ENCODE data around the gene SLC2A13.

SLC2A13 gene

DNA sequence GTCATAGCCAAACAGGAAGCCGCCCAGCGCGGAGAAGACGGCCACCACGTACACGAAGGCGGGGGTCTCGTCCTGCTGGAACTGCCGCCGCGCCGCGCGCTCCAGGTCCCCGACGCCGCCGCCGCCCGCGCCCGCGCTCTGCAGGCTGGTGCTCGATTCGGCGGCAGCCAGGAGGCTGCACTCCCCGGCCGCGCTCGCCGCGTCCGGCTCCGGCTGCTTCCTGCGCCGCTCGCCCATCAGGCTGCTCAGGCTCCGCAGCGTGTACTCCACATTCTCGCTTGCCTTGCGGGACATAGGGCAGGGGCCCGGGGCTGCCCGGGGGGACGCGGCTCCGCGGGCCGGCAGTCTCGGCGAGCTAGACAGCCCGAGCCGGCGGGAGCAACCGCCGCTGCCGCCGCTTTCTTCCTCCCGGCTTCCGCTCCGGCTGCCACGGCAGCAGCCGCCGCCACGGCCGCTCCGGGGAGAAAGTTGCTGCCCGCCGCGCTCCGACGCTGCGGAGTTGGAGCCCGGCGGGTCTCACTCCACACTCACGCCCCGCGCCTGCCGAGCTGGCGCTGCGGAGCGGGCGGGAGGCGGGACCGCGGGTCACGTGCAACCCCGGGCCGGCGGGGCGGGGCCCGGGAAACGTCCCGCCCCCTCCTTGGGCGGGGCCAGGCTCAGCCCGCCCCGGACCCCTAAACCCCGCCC is at the start of gene SLC2A13:
Gene SLC2A13 (minus strand): TSS at position 567 of the 687 bp plus-strand sequence. CDS start 273 bp downstream, at position 294.
- H3K4me3 ChIP-seq (ENCODE audit: control insufficient read depth, low read depth, low read length): peak within 1 kb of the TSS; percentile 67
- TF ChIP-seq, protein P1, sequence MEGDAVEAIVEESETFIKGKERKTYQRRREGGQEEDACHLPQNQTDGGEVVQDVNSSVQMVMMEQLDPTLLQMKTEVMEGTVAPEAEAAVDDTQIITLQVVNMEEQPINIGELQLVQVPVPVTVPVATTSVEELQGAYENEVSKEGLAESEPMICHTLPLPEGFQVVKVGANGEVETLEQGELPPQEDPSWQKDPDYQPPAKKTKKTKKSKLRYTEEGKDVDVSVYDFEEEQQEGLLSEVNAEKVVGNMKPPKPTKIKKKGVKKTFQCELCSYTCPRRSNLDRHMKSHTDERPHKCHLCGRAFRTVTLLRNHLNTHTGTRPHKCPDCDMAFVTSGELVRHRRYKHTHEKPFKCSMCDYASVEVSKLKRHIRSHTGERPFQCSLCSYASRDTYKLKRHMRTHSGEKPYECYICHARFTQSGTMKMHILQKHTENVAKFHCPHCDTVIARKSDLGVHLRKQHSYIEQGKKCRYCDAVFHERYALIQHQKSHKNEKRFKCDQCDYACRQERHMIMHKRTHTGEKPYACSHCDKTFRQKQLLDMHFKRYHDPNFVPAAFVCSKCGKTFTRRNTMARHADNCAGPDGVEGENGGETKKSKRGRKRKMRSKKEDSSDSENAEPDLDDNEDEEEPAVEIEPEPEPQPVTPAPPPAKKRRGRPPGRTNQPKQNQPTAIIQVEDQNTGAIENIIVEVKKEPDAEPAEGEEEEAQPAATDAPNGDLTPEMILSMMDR (conservative IDR thresholded peaks at IDR 0.05; ENCODE audit: control insufficient read depth, insufficient read depth, low read depth, low read length): no peak
- peak; percentile 53 for DNase-seq (ENCODE audit: low read depth)

DNA sequence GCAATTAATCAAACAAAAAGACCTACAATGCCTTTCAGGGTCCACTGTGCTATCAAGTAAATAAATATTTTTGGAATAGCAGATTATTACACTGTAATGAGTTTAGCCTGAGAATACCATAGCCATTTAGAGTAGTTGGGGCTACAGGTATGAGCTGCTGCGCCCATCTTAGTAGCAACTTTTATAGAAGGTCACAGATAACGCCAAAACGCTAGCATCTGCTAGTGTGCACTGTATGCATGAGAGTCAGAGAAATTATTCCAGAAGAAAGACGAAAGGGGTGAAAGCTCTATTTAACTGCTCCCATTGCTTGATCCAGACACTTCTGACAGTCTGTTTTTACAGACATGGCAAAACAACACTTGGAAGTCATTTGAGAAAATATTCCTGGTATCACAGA is 48.5 kb upstream of the SLC2A13 start:
- no peak for DNase-seq (ENCODE audit: low read depth)
- no peak overlapping the region for H3K4me3 ChIP-seq (ENCODE audit: control insufficient read depth, low read depth, low read length)
- TF ChIP-seq, protein P1 (conservative IDR thresholded peaks at IDR 0.05; ENCODE audit: control insufficient read depth, insufficient read depth, low read depth, low read length): no peak

DNA sequence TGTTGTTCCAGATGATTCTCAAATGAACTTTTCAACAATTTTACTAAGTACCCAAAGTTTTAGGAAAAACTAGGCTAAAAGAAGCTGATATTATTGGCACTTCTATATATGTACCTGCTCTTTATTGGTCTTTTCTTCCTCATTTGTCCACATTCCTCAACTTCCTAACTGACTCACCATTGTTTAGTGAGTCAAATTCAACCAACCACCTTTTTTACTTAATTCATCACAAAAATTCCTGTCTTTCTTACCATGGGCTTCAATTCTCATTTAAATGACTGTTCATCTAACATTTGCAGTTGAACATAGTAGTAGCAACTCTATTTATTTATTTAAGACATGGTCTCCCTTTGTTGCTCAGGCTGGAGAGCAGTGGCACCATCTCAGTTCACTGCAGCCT is 47.6 kb upstream of the SLC2A13 start:
- no peak for DNase-seq (ENCODE audit: low read depth)
- H3K4me3 ChIP-seq (ENCODE audit: control insufficient read depth, low read depth, low read length): no peak overlapping the region
- TF ChIP-seq, protein P1 (conservative IDR thresholded peaks at IDR 0.05; ENCODE audit: control insufficient read depth, insufficient read depth, low read depth, low read length): no peak

DNA sequence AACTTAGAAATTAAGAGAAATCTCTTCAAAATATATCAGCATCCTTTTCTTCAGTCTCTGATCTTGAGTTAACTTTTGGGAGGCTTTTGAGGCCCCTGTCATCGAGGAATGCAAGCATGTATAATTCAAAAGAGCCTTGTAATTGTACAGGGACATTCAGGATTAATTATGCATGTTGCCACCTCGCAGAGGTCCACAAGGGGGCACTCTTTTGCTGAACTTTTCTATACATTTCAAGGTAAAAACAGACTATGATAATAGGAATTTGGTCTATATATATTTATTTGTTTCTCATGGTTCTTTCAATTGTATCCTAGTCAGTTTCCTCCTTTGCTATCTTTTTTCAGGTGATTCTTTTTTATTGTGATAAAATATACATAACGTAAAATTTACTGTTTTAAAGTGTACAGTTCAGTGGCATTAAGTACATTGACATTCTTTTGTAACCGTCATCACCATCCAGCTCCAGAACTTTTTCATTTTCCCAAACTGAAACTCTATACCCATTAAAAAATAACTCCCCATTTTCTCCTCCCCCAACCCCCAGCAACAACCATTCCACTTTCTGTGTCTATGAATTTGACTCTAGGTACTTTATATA is 47.0 kb upstream of the SLC2A13 start:
- H3K4me3 ChIP-seq (ENCODE audit: control insufficient read depth, low read depth, low read length): no peak overlapping the region
- TF ChIP-seq, protein P1 (conservative IDR thresholded peaks at IDR 0.05; ENCODE audit: control insufficient read depth, insufficient read depth, low read depth, low read length): peak; percentile 86
- DNase-seq (ENCODE audit: low read depth): peak; percentile 56

DNA sequence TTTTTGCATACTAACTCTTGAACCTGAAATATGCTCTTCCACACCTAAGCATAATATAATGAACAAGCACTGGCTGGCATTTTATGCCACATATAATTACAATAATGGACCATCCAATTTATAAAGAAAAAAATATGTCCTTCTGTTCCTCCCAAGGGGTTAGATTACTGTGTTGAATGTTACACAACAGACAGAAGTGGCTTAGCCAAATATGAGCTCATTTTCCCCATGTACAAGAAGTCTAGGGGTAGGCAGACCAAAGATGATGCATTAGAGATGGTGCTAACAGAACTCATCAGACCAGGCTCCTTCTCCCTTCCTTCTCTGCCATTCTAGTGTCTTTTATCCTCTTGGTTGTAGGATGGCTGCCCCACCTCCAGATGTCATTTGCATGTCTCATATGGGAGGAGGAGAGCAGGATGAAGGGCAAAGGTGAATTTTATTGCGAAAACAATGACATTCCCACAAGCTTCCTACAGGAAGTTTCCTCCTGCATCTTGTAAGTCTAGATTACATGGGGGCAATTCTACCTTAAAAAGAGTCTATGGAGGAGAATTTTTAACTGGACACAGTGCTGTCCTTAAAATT is 43.9 kb upstream of the SLC2A13 start:
- DNase-seq (ENCODE audit: low read depth): peak; percentile 43
- no peak overlapping the region for H3K4me3 ChIP-seq (ENCODE audit: control insufficient read depth, low read depth, low read length)
- TF ChIP-seq, protein P1 (conservative IDR thresholded peaks at IDR 0.05; ENCODE audit: control insufficient read depth, insufficient read depth, low read depth, low read length): no peak

DNA sequence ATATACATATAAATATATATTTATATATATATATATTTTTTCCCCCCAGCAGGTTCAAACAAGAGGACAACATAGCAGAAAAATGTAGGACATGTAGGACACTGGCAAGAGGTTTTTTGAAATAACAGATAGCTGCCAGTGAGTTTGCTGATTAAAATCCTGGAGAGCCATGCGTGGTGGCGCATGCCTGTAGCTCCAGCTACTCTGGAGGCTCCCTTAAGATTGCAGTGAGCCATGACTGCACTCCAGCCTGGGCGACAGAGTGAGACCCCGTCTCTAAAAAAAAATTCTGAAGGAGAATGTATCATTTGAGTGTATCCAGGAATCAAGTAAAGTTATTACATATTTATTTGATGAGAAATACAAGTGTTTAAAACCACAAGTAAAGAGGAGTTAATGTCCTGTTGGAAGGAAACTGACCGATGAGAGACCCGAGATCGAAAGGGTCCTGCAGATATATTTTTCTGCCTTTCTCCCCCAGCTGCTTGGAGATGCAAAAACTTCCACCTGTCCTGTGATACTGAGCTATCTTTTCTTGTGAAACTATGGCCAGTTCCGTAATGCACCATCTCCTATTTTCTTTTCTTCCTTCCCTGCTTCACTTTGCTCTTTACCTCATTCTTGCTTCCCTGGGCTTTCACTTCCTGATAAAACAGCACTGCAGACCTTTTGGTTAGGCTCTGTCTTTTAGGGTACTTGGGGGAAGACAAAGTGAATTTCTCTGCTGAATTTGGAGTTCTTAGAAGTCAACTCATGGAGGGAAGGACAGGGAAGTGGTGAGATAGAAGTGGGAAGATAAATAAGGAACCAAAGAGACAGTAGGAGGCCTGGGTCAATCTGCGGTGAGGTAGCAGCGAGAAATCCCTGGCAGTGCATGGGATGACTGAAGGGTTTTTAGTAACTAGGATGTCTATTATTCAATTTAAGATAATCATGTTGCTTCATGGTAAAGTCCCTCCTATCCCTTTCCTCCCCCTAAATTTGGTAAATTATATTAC is 41.2 kb upstream of the SLC2A13 start:
- no peak for DNase-seq (ENCODE audit: low read depth)
- TF ChIP-seq, protein P1 (conservative IDR thresholded peaks at IDR 0.05; ENCODE audit: control insufficient read depth, insufficient read depth, low read depth, low read length): no peak

More for the DNA sequence above, 41.2 kb upstream of the SLC2A13 start:
- H3K4me3 ChIP-seq (ENCODE audit: control insufficient read depth, low read depth, low read length): no peak overlapping the region

All from fibroblast of mammary gland (primary cell).